BJ (cell line): ENCODE data around the gene ITIH2. TPM values are rescaled to one million over a fixed set of nuclear protein-coding genes. Genes with fewer than 3 reads are reported as not detected.

Experiments
- CTCF ChIA-PET: fragments of 350-600 bp; formaldehyde crosslinking; extraction: SDS; loops from one replicate; lab custom pipeline; 2021; ENCODE audit warnings: antibody characterized with exemption, inconsistent platforms; lab: Yijun Ruan, JAX
- POLR2A ChIA-PET: fragments of 300-600 bp; sonication (Branson Sonifier 250); formaldehyde crosslinking; extraction: SDS; loops from one replicate; lab custom pipeline; 2021; ENCODE audit warnings: antibody characterized with exemption; lab: Charles Lee
- DNase-seq: peaks from one replicate; pipeline ENCODE4 v3.0.0-alpha.2; 2011; ENCODE audit warnings: low read depth
- H3K27me3 ChIP-seq: 2 replicates; pipeline ENCODE4 v1.6.0; 2011; ENCODE audit warnings: low read length; ENCODE audit not compliant: control insufficient read depth, insufficient read depth
- H3K36me3 ChIP-seq: 2 replicates; pipeline ENCODE4 v1.5.1; 2011; ENCODE audit warnings: low read length; ENCODE audit not compliant: control insufficient read depth, insufficient read depth
- H3K4me3 ChIP-seq: 2 replicates; pipeline ENCODE4 v1.5.1; 2011; ENCODE audit warnings: low read depth, mild to moderate bottlenecking, control low read depth, low read length
- polyA plus RNA-seq: library from polyadenylated mRNA; depleted of rRNA; stranded (reverse); fragments of >200 nt; gene quantifications from 2 replicates; pipeline ENCODE4 v1.2.3, GENCODE V29; 2011
- TF ChIP-seq, protein P1 (sequence below): IDR thresholded peaks from 2 replicates; pipeline ENCODE4 v1.5.1; 2011; ENCODE audit warnings: low read depth, mild to moderate bottlenecking, control low read depth, inconsistent platforms, low read length, moderate library complexity; ENCODE audit not compliant: insufficient read depth

The ITIH2 gene
- polyA plus RNA-seq, 1 experiment: not detected

DNA sequence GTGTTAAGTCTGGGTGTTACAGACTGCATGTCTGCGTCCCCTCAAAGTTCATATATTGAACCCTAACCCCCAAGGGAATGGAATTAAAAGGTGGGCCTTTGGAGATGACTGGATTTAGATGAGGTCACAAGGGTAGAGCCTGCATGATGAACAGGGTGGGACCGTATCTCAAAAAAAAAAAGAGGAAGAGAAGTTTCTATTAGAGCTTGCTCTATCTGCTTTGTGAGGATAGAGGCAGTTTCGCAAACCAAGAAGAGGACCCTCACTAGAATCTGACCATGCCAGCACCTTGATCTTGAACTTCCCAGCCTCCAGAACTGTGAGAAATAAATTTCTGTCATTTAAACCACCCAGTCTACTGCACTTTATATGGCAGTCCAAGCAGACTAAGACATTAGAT is 83.3 kb downstream of the ITIH2 start:
- TF ChIP-seq, protein P1, sequence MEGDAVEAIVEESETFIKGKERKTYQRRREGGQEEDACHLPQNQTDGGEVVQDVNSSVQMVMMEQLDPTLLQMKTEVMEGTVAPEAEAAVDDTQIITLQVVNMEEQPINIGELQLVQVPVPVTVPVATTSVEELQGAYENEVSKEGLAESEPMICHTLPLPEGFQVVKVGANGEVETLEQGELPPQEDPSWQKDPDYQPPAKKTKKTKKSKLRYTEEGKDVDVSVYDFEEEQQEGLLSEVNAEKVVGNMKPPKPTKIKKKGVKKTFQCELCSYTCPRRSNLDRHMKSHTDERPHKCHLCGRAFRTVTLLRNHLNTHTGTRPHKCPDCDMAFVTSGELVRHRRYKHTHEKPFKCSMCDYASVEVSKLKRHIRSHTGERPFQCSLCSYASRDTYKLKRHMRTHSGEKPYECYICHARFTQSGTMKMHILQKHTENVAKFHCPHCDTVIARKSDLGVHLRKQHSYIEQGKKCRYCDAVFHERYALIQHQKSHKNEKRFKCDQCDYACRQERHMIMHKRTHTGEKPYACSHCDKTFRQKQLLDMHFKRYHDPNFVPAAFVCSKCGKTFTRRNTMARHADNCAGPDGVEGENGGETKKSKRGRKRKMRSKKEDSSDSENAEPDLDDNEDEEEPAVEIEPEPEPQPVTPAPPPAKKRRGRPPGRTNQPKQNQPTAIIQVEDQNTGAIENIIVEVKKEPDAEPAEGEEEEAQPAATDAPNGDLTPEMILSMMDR: no peak
- Histone ChIP-seq H3K4me3 (no peak overlapping the region; the same call in 1 of the 2 replicates), H3K27me3 (no peaks in the 10 kb centered on the region), H3K36me3 (no peaks in the 10 kb centered on the region; the same call in none of the 2 replicates)
- no peak for DNase-seq
- POLR2A ChIA-PET: no interaction called here
- CTCF ChIA-PET: no interaction called here

GRCh38 chr10:7787150-7787856 is 84.2 kb downstream of the ITIH2 start:
- TF ChIP-seq, protein P1: no peak
- Histone ChIP-seq H3K36me3 (no peaks in the 10 kb centered on the region; the same call in none of the 2 replicates), H3K27me3 (no peaks in the 10 kb centered on the region), H3K4me3 (peak overlapping the region; percentile 74)
- CTCF ChIA-PET: interaction anchor here (0.5 kb wide), 2 partner anchors 22 to 33 kb away, joined by 3 read pairs; no protein-coding TSS in a partner anchor
- DNase-seq: no peak
- POLR2A ChIA-PET: interaction anchor here (1.1 kb wide), 1 partner anchor 11 kb away, joined by 6 read pairs; no protein-coding TSS in a partner anchor

- Histone ChIP-seq H3K4me3 (peak within 1 kb of the TSS; percentile 74), H3K36me3 (no peaks in the 10 kb centered on the region; the same call in none of the 2 replicates), H3K27me3 (no peaks in the 10 kb centered on the region)
- CTCF ChIA-PET: interaction anchor here (0.5 kb wide), 1 partner anchor 22 kb away, joined by 3 read pairs; no protein-coding TSS in a partner anchor
- DNase-seq: peak; percentile 76
- TF ChIP-seq, protein P1: no peak
- POLR2A ChIA-PET: interaction anchor here (1.1 kb wide), 1 partner anchor 10 kb away, joined by 6 read pairs; no protein-coding TSS in a partner anchor
Measured at GRCh38 chr10:7787857-7788638, 84.9 kb downstream of the ITIH2 start, which contains the start of the genes ATP5F1C and KIN. Gene ATP5F1C (plus strand): TSS chr10:7788177. CDS start chr10:7788208, 31 bp downstream. Gene KIN (minus strand): TSS chr10:7787993. CDS start chr10:7787933, 60 bp downstream.

DNA sequence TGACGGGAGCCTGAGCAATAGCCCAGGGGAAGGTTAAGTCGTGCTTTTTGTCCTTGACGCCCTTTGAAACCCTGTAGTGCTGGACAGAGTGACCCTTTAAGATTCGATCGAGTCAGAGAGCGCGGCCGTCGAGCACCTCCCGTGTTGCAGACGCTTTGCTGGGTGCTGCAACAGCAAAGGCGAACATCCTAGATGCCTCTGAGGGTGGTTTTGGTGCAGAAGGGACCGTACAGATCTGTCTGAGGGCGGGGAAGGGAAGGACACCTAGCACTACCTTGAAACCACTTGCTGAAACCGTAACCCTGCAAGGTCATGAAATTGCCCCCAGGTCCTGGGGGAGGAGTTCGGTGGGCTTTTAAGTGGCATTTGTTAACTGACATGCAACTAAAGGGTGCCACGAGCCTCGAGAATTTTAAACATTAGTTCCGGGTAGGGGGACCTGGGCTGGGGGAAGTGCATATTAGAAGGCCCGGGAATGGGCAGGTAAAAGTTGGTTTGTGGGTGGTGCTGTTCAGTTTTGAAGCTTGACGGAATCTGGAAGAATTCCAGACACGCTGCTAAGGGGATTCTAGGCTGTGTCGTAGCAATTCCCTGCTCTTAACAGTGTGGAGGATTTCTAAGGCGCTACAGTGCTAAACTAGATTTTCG is 85.6 kb downstream of the ITIH2 start:
- Histone ChIP-seq H3K27me3 (no peaks in the 10 kb centered on the region), H3K36me3 (no peaks in the 10 kb centered on the region; the same call in none of the 2 replicates), H3K4me3 (peak overlapping the region; percentile 74)
- ChIA-PET CTCF (no interaction called here), POLR2A (interaction anchor here (1.1 kb wide), 1 partner anchor 9 kb away, joined by 6 read pairs; no protein-coding TSS in a partner anchor)
- TF ChIP-seq, protein P1: no peak
- no peak for DNase-seq
